Heart left ventricle (tissue), 16 donors: Measurements from ENCODE around the gene GOLGA6A. TPM values are rescaled to one million over a fixed set of nuclear protein-coding genes. Genes with fewer than 3 reads are reported as not detected.
A peak's percentile ranks its signal among the peaks of the same experiment; 100 is the strongest.

Source experiments
- ATAC-seq, 4 donors: fragments of 200-7000 bp; cut with Tn5 transposase; one replicate each; pipeline ENCODE4 v1.9.1; 2020 to 2022; ENCODE audit warnings: moderate library complexity in 4 of 4, mild to moderate bottlenecking in 3 of 4, moderate number of reproducible peaks in 1 of 4
- DNase-seq, 5 donors: peaks; one replicate each; pipeline ENCODE4 v3.0.0-alpha.2; 2020
- H3K27ac ChIP-seq, 12 donors: fragments of 200-600 bp; sonication (generic) in 4 of 12; one replicate each; pipeline versions ENCODE4 v1.5.0 to v1.8.0; 2016 to 2022; ENCODE audit warnings: mild to moderate bottlenecking in 2 of 12
- H3K27me3 ChIP-seq, 9 donors: fragments of 200-600 bp; sonication (generic) in 2 of 9; one replicate each; pipeline versions ENCODE4 v1.5.1 to v1.8.0; 2016 to 2022; ENCODE audit warnings: mild to moderate bottlenecking in 3 of 9
- H3K36me3 ChIP-seq, 9 donors: fragments of 200-600 bp; sonication (generic) in 2 of 9; one replicate each; pipeline versions ENCODE4 v1.5.0 to v1.8.0; 2018 to 2022; ENCODE audit warnings: mild to moderate bottlenecking in 2 of 9
- H3K4me1 ChIP-seq, 12 donors: fragments of 200-600 bp; sonication (generic) in 4 of 12; one replicate each; pipeline versions ENCODE4 v1.5.0 to v1.8.0; 2016 to 2022; ENCODE audit warnings: mild to moderate bottlenecking in 3 of 12
- H3K4me3 ChIP-seq, 12 donors: fragments of 200-600 bp; sonication (generic) in 4 of 12; one replicate each; pipeline versions ENCODE4 v1.5.0 to v1.8.0; 2017 to 2022; ENCODE audit warnings: mild to moderate bottlenecking in 9 of 12, moderate library complexity in 4 of 12
- H3K9me3 ChIP-seq, 12 donors: fragments of 200-600 bp; sonication (generic) in 4 of 12; one replicate each; pipeline versions ENCODE4 v1.5.0 to v1.8.0; 2016 to 2022; ENCODE audit warnings: mild to moderate bottlenecking in 1 of 12
- POLR2A ChIP-seq, 2 donors: fragments of 450-650 bp; IDR thresholded peaks; one replicate each; pipeline ENCODE4 v1.6.1; 2017; ENCODE audit warnings: antibody characterized with exemption in 2 of 2, mild to moderate bottlenecking in 2 of 2, moderate library complexity in 2 of 2
- WGBS, 4 donors: extraction: QIAGEN DNeasy Blood & Tissue Kit in 2 of 4; methylation state at CpG; one replicate each; pipeline versions ENCODE4 v1.1.5 to v1.1.7; 2013 to 2018; 5-methylcytosine and 5-hydroxymethylcytosine counted together
- intact Hi-C, 10 donors: fragments of 100-400 bp; cut with DNase I; formaldehyde crosslinking; loops; one replicate each; pipeline versions ENCODE4 v1.11.1 to v1.14.2; 2022
- polyA plus RNA-seq, 2 donors: library from polyadenylated mRNA; stranded (reverse); fragments of 200-250 nt; gene quantifications; one replicate each; pipeline ENCODE4 v1.2.3, GENCODE V29; 2013
- total RNA-seq, 9 donors: library from RNA; depleted of rRNA in 2 of 9; stranded (reverse); fragments of >200 nt in 2 of 9; fragmentation: NEBNext Ultra II Directional in 3 of 9; extraction: Animal tissue kit (Norgen Biotek cat#: 25700) in 3 of 9; gene quantifications; one replicate each; pipeline versions ENCODE4 v1.1.0 to v1.2.4, GENCODE V29; 2016 to 2023
- TF ChIP-seq, protein P1 (sequence below), 12 donors: fragments of 200-600 bp; sonication (generic) in 4 of 12; IDR thresholded peaks; one replicate each; pipeline versions ENCODE4 v1.5.0 to v1.8.0; 2018 to 2022; ENCODE audit warnings: antibody characterized with exemption in 12 of 12, mild to moderate bottlenecking in 5 of 12
- donor health status: ischemic (EF 13 %, LVEDD 7.1; RV severe dilation, severe dysfunction).
- donor health status: healthy with polysubstance abuse.
- donor health status: DM: no; HTN: yes; CAD: no.
- donor health status: DM: no; HTN: no; CAD: no.
- donor health status: ischemic (EF 25% LVEDD 6.9; RV normal size, moderate dysfunction).
- donor health status: ischemic (EF 25% LVEDD 5.7; RV mildly dilated, moderate dysfunction).
- donor health status: healthy.
- donor health status: DM: yes; HTN: yes; CAD: no.
- donor health status: ischemic (EF 35%, LVEDD 5.7; RV mildly dilated, moderate dysfunction).
- donor health status: nonischemic (EF 11% LVEDD 7.7; RV severe dilation, severe dysfunction).
- donor health status: DM: yes; HTN: yes; CAD: no.
- donor health status: PGD.
- donor health status: ischemic (EF 29% LVEDD 5.4; RV normal size, mild dysfunction).
- donor health status: nonischemic (EF 23%, LVEDD 6.1; RV moderate dilation, normal function).

Gene GOLGA6A
- total and polyA plus RNA-seq, 11 donors: not detected

DNA sequence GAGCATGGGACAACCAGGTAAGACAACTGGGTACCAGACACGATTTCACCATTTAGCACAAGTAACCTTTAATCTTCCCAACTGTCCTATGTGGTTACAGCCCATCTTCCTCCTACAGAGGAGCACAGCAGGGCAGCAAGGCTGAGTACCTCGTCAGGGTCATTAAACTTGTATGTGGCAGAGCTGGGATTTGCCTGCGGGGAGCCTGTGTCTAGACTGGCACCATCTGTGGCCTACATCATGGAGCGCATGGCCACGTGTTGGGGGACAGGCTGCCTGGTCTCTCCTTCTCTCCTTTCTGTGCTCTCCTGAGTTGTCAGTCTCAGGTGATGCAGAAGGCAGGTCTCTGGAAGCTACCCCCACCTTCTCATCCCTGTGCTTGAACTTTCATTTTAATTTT, 32.2 kb downstream of the GOLGA6A start:
- 89 to 99% (median 93%) methylated on average over 5 of the region's 5 CpGs for WGBS, 4 donors
- DNase-seq (no peak), ATAC-seq (no peak)
- no peaks in the 10 kb centered on the region for H3K9me3 ChIP-seq
- peaks cover 0 to 70% (median 32%) of the 10 kb centered on the region in 12 donors for H3K4me1 ChIP-seq
- no peaks in the 10 kb centered on the region for H3K27me3 ChIP-seq
- H3K36me3 ChIP-seq: peaks cover 0 to 8% (median 0%) of the 10 kb centered on the region in 9 donors
- TF ChIP-seq, protein P1, sequence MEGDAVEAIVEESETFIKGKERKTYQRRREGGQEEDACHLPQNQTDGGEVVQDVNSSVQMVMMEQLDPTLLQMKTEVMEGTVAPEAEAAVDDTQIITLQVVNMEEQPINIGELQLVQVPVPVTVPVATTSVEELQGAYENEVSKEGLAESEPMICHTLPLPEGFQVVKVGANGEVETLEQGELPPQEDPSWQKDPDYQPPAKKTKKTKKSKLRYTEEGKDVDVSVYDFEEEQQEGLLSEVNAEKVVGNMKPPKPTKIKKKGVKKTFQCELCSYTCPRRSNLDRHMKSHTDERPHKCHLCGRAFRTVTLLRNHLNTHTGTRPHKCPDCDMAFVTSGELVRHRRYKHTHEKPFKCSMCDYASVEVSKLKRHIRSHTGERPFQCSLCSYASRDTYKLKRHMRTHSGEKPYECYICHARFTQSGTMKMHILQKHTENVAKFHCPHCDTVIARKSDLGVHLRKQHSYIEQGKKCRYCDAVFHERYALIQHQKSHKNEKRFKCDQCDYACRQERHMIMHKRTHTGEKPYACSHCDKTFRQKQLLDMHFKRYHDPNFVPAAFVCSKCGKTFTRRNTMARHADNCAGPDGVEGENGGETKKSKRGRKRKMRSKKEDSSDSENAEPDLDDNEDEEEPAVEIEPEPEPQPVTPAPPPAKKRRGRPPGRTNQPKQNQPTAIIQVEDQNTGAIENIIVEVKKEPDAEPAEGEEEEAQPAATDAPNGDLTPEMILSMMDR (IDR thresholded peaks at IDR 0.05): no peak
- TF ChIP-seq POLR2A (IDR thresholded peaks at IDR 0.05): no peak
- intact Hi-C loops: loop anchor here in 4 of 10 donors (5.0 to 10.0 kb wide), 5 partner anchors 75 to 1445 kb away; no protein-coding TSS in a partner anchor
- no peak overlapping the region for H3K4me3 ChIP-seq
- H3K27ac ChIP-seq: peak overlapping the region in 11 of 12 donors; percentile 33 to 94 (median 81)

DNA sequence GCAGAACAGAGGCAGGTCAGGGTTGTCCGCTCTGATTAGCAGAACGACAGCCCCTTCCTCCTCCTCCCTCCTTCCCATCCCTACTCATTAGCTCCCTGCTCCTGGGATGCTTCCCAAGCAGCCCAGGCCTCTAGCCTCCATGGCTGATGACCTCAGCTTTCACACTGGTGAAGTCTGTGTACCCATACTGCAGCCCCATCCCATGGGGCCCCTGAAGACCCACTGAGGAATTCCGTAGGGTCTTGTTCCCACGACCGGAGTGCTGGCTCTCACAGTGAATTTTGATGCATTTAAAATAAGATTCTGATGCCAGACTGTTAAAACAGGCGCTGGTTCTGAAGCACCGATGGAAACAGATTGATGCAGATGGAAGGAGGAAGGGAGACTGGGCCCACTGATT, 36.1 kb downstream of the GOLGA6A start:
- Histone ChIP-seq H3K27ac (peak overlapping the region in 5 of 12 donors; percentile 29 to 68 (median 43)), H3K4me1 (peaks cover 3 to 77% (median 35%) of the 10 kb centered on the region in 12 donors), H3K36me3 (peaks cover 0 to 47% (median 12%) of the 10 kb centered on the region in 9 donors), H3K4me3 (no peak overlapping the region), H3K27me3 (no peaks in the 10 kb centered on the region), H3K9me3 (no peaks in the 10 kb centered on the region)
- 72 to 89% (median 82%) methylated on average over 7 of the region's 7 CpGs for WGBS, 4 donors
- intact Hi-C loops: no loop called here
- ATAC-seq (no peak), DNase-seq (peak in 1 of 5 donors; percentile 59)
- no peak for TF ChIP-seq POLR2A (IDR thresholded peaks at IDR 0.05)
- TF ChIP-seq, protein P1 (IDR thresholded peaks at IDR 0.05): no peak

DNA sequence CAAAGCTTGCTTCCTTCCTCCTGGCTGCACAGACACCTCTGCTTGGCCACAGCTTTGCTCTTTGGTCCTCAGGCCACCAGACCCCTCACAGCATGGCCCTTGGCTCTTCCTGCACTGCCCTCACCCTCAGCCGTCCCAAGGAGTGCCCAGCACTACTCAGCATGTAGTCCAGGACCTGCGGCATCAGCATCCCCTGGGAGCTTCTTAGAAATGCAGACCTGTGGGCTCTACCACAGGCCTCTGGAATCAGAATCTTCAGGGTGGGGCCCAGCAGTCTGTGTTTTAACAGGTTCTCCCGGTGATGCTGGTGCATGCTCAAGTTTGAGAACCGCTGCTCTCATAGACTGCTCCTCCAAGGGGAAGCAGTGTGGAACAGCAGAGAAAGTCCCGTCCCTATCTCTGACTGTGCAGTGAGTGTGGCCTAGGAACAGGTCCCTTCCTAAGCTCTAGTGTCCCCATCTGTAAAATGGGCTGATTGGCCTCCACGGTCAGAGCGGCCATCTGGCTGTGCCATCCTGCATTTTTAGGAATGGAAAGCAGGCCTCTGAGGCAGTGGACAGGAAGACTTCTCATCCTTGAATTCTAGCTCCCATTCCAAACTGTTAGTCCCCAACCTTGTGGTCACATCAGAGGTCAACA, 36.6 kb downstream of the GOLGA6A start:
- TF ChIP-seq, protein P1 (IDR thresholded peaks at IDR 0.05): no peak
- no peak for TF ChIP-seq POLR2A (IDR thresholded peaks at IDR 0.05)
- Histone ChIP-seq H3K27me3 (no peaks in the 10 kb centered on the region), H3K36me3 (peaks cover 0 to 49% (median 12%) of the 10 kb centered on the region in 9 donors), H3K4me1 (peaks cover 3 to 79% (median 38%) of the 10 kb centered on the region in 12 donors), H3K9me3 (no peaks in the 10 kb centered on the region), H3K27ac (peak overlapping the region in 4 of 12 donors; percentile 30 to 50 (median 41)), H3K4me3 (no peak overlapping the region)
- intact Hi-C loops: no loop called here
- WGBS, 4 donors: 75 to 85% (median 81%) methylated on average over 4 to 7 of the region's 7 CpGs
- ATAC-seq (no peak), DNase-seq (no peak)

DNA sequence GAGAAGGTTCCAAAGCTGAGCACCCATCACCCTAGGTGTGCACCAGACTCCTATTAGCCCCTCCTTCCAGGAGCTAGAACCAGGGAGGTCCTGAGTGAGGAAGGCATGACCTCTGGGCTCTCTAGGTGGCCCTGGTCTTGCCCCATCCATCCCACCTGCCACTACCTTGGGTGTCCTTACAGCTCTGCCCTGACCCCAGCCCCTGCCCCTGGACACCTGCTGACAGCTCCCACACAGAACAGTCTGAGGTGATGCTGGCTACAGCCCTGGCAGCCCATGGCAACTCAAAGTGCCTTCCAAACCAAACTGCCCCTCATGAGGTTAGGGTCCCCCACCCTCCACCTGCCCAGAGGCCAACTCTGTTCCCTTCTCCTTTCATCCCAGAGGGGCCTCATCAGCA, 37.2 kb downstream of the GOLGA6A start:
- peaks cover 0 to 49% (median 12%) of the 10 kb centered on the region in 9 donors for H3K36me3 ChIP-seq
- TF ChIP-seq, protein P1 (IDR thresholded peaks at IDR 0.05): no peak
- no peak for TF ChIP-seq POLR2A (IDR thresholded peaks at IDR 0.05)
- DNase-seq (no peak), ATAC-seq (no peak)
- H3K27me3 ChIP-seq: no peaks in the 10 kb centered on the region
- intact Hi-C loops: no loop called here
- no peak overlapping the region for H3K4me3 ChIP-seq
- peaks cover 3 to 78% (median 40%) of the 10 kb centered on the region in 12 donors for H3K4me1 ChIP-seq
- H3K27ac ChIP-seq: peak overlapping the region in 4 of 12 donors; percentile 43 to 78 (median 64)
- H3K9me3 ChIP-seq: no peaks in the 10 kb centered on the region
